Measurements from ENCODE around the gene TBC1D5. TPM values are rescaled to one million over a fixed set of nuclear protein-coding genes. Genes with fewer than 3 reads are reported as not detected.

TBC1D5 gene
- total and polyA plus RNA-seq, 8 donors = 47.4 to 74.8 (median 55.3) TPM

- ATAC-seq (no peak), DNase-seq (no peak)
- Histone ChIP-seq H3K27ac (no peak overlapping the region), H3K36me3 (no peaks in the 10 kb centered on the region), H3K4me3 (no peak overlapping the region), H3K4me1 (no peaks in the 10 kb centered on the region), H3K9me3 (no peaks in the 10 kb centered on the region), H3K27me3 (no peaks in the 10 kb centered on the region)
- no peak for TF ChIP-seq CTCF (IDR thresholded peaks at IDR 0.05)
- intact Hi-C loops (cut with DNase I) = no loop called here
Measured at GRCh38 chr3:17674082-17674686, 68.2 kb downstream of the TBC1D5 start.

- H3K4me3 ChIP-seq = no peak overlapping the region
- H3K9me3 ChIP-seq = no peaks in the 10 kb centered on the region
- intact Hi-C loops (cut with DNase I) = no loop called here
- no peak for TF ChIP-seq CTCF (IDR thresholded peaks at IDR 0.05)
- no peaks in the 10 kb centered on the region for H3K4me1 ChIP-seq
- no peak overlapping the region for H3K27ac ChIP-seq
- H3K36me3 ChIP-seq = no peaks in the 10 kb centered on the region
- no peaks in the 10 kb centered on the region for H3K27me3 ChIP-seq
- ATAC-seq (no peak), DNase-seq (peak in 1 of 4 donors; percentile 6)
Measured at GRCh38 chr3:17672506-17672905, 69.9 kb downstream of the TBC1D5 start.

DNA sequence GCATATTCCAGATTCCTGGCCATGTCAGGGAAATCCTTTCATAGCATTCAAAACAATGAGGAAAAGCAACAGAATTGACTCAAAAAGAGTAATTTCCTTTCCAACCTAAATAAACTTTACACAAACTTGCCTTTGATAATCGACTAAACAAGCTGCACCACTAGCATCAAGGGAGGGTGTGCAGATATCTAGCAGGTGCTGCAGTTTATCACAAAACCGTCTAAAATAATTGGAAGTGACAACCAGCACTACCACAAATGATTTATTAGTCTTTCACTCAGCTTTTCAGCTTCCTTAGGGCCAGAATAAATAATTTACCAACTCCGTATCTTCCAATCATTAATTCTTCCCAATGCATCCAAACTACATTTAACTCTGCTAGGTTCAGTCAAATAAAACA, 71.7 kb downstream of the TBC1D5 start:
- DNase-seq = no peak

GRCh38 chr3:17664923-17665322, 77.5 kb downstream of the TBC1D5 start:
- intact Hi-C loops (cut with DNase I) = no loop called here
- H3K27ac ChIP-seq = no peak overlapping the region
- TF ChIP-seq CTCF (IDR thresholded peaks at IDR 0.05) = no peak
- H3K4me1 ChIP-seq = peaks cover 0 to 3% of the 10 kb centered on the region in 2 donors
- no peak for ATAC-seq
- no peaks in the 10 kb centered on the region for H3K9me3 ChIP-seq
- DNase-seq = no peak
- H3K27me3 ChIP-seq = no peaks in the 10 kb centered on the region
- no peaks in the 10 kb centered on the region for H3K36me3 ChIP-seq
- H3K4me3 ChIP-seq = no peak overlapping the region

More for the DNA sequence above, 71.7 kb downstream of the TBC1D5 start:
- intact Hi-C loops (cut with DNase I) = no loop called here
- Histone ChIP-seq H3K9me3 (no peaks in the 10 kb centered on the region), H3K4me3 (no peak overlapping the region), H3K27ac (no peak overlapping the region), H3K27me3 (no peaks in the 10 kb centered on the region), H3K36me3 (no peaks in the 10 kb centered on the region), H3K4me1 (no peaks in the 10 kb centered on the region)
- no peak for TF ChIP-seq CTCF (IDR thresholded peaks at IDR 0.05)
- no peak for ATAC-seq

DNA sequence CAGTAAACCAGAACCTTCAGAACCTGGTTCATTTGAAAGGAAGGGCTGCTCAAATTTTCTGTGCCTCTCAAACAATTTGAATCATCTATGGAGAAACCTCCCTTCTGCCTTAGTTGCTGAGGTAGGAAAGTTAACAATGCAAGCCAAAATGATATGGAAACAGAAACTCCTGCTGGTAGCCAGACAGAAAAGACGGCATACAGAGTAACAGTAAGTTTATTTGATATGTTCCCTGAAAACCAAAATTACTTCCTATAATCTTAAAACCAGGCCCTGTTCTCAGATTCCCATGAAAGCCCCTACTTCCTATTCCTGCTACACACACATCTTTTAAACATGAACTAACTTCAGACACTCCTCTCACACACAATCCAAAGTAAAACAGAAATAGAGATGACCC, 86.2 kb downstream of the TBC1D5 start:
- ATAC-seq = no peak
- intact Hi-C loops (cut with DNase I) = no loop called here
- Histone ChIP-seq H3K9me3 (no peaks in the 10 kb centered on the region), H3K4me1 (no peaks in the 10 kb centered on the region), H3K36me3 (no peaks in the 10 kb centered on the region), H3K4me3 (no peak overlapping the region), H3K27me3 (no peaks in the 10 kb centered on the region), H3K27ac (no peak overlapping the region)
- TF ChIP-seq CTCF (IDR thresholded peaks at IDR 0.05) = no peak
- DNase-seq = no peak
